T47D (cell line): ENCODE results near the gene ANHX.
"Not testable (repeated sequence)": the region's sequence is repeated elsewhere in the genome, so short reads cannot be mapped to it uniquely, and the experiment has no call there.

Source experiments
- DNase-seq, 2 experiments: peaks; one replicate each; pipeline versions ENCODE4 v3.0.0 to v3.0.0-alpha.2; 2011 to 2012; ENCODE audit warnings: low read depth in 1 of 2, low spot score in 1 of 2
- JUND ChIP-seq: IDR thresholded peaks from 2 replicates; pipeline ENCODE4 v1.6.1; 2012; ENCODE audit warnings: low read depth
- in situ Hi-C: cut with HindIII; loops from 2 replicates; pipeline ENCODE4 v1.10.0; 2016; ENCODE audit warnings: low sequenced_read_pairs, low pct_unique_long_range_greater_than_20kb

ANHX gene

GRCh38 chr12:133235401-133236112 is at the start of gene ANHX:
Gene ANHX, minus strand, starts transcription at chr12:133235877. Its CDS starts 1,521 bp downstream, at chr12:133234356.
- in situ Hi-C loops = no loop called here
- DNase-seq = no peak
- TF ChIP-seq JUND = no peak

DNA sequence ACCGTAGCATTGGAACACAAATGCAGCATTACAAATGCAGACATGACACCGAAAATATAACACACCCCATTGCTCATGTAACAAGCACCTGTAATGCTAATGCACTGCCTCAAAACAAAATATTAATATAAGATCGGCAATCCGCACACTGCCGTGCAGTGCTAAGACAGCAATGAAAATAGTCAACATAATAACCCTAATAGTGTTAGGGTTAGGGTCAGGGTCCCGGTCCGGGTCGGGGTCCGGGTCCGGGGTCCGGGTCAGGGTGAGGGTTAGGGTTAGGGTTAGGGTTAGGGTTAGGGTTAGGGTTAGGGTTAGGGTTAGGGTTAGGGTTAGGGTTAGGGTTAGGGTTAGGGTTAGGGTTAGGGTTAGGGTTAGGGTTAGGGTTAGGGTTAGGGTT is 29.0 kb upstream of the ANHX start:
- DNase-seq, in situ Hi-C loops: not testable (repeated sequence)

- no peak for DNase-seq
- in situ Hi-C loops = no loop called here
- TF ChIP-seq JUND = no peak
Measured at GRCh38 chr12:133264173-133264572, 28.5 kb upstream of the ANHX start.

DNA sequence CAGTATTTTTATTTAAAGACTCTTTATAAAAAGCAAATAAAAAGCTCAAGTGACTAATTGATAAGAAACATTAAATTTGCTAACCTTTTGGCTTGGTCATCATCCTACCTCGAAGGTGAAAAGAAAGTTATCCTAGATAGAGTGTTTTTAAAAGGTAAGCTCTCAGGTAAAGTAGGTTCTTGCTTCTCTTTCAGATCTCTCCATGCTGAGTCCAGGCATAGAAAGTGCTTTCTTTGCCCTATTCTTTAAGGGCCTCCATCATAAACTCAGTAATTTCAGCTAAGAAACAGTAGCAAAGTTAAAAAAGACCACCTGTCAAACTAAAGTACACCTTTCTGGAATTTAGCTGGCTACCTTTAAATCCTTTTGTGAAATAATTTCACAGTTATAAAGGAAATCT is 20.6 kb upstream of the ANHX start:
- in situ Hi-C loops = no loop called here
- DNase-seq = peak in 1 of 2 experiments; percentile 54
- no peak for TF ChIP-seq JUND

GRCh38 chr12:133255833-133256232 is 20.2 kb upstream of the ANHX start:
- in situ Hi-C loops, DNase-seq: not testable (repeated sequence)

DNA sequence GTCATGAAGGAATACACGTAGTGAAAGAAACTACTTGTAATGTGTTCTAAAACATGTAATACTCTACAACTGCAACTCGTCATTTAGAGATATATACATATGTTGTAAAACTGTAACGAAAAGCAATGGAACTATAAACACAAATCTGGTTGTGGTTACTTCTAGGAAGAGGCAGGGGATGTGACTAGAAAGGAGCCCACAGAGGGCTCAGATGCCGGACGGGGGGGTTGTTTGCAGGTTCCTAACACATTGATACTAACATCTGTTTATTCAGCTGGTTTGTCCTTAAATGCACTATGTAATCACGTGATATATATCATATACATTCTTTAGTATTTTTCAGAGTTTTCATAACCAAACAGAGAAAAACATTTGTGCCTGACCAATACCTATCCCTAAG is 16.1 kb upstream of the ANHX start:
- DNase-seq = no peak
- in situ Hi-C loops = no loop called here
- TF ChIP-seq JUND = no peak

DNA sequence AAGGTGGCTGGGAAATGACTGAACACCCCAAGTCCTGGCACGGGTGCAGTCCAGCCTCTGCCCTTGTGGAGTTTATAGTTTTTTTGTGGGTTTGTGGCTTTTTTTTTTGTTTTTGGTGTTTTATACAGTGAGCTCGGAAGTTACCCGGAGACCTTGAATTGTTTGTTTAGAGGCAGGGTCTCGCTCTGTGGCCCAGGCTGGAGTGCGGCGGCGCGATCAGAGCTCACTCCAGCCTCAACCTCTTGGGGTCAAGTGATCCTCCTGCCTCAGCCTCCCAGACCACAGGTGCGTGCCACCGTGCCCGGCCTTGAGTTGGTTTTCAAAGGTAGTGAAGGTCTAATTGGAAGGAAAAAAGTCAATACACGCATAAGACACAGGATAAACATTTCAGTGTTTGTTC is 879 bp upstream of the ANHX start:
- TF ChIP-seq JUND = no peak
- in situ Hi-C loops = no loop called here
- DNase-seq = no peak

- TF ChIP-seq JUND = no peak
- in situ Hi-C loops = no loop called here
- no peak for DNase-seq
Measured at GRCh38 chr12:133236144-133236543, 467 bp upstream of the ANHX start.

DNA sequence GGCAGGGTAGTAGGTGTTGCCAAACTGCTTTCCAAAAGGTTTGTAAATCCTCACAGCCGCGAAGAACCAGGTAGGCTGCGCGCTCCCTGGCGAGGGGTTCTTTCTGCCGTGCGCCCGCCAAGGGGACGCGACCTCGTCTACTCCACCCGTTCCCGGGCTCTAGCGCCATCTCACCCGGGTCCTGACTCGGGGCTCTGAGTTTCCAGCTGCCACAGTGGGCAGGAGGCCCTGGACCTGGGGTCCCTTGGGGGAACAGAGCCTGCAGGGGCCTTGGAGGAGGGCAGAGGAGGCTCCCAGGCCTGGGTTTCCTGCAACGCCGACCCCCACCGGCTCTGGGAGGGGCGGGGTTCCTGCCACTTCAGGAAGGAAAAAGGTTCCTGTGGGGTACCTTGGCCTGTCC is 706 bp downstream of the ANHX start:
- TF ChIP-seq JUND = no peak

GRCh38 chr12:133233993-133234564 is 1.6 kb downstream of the ANHX start:
- DNase-seq = no peak
- no peak for TF ChIP-seq JUND
- in situ Hi-C loops = no loop called here

More for the DNA sequence above, 706 bp downstream of the ANHX start:
- in situ Hi-C loops = no loop called here
- DNase-seq = no peak

DNA sequence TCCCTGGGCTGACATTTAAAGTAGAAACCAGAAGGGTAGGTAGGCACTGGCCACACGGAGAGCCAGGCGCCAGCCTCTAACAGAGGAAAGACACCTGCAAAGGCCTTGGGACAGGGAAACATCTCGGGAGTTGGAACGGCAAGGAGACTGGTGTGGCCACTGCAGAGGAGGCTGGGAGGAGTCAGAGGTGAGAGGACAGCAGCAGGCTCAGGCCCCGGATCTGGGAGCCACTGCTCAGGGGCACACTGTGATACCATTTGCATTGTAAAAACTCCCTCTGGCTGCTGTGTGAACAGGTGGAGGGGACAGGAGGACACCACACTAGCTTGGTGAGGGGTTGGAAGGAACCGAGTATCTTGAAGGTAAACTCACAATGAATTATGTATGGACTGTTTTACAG is 2.7 kb downstream of the ANHX start:
- no peak for DNase-seq
- in situ Hi-C loops = no loop called here
- no peak for TF ChIP-seq JUND

- DNase-seq = no peak
- no peak for TF ChIP-seq JUND
- in situ Hi-C loops = no loop called here
Measured at GRCh38 chr12:133231001-133231400, 4.7 kb downstream of the ANHX start.

GRCh38 chr12:133227281-133227852 is 8.3 kb downstream of the ANHX start:
- TF ChIP-seq JUND = no peak
- no peak for DNase-seq
- in situ Hi-C loops = no loop called here
